Activated T-helper 1 cell treated with anti-CD3 and anti-CD28 coated beads, Interleukin-12 subunit alpha, Interleukin-12 subunit beta, Interleukin-2, Interleukin-4 antibody, amounts not matched to agents 30 ng/mL and 10 ng/mL and 1 ng/mL, durations not matched to agents 14 hours and 24 hours and 36 hours (primary cell): ENCODE results near the gene ELP6. TPM values are rescaled to one million over a fixed set of nuclear protein-coding genes. Genes with fewer than 3 reads are reported as not detected.
"Not testable (repeated sequence)": the region's sequence is repeated elsewhere in the genome, so short reads cannot be mapped to it uniquely, and the experiment has no call there.

ENCODE experiments used
- DNase-seq: peaks from one replicate; pipeline ENCODE4 v3.0.0; 2021; ENCODE audit warnings: low spot score
- H3K27ac Mint-ChIP-seq: one replicate; pipeline ENCODE4 v1.8.0; 2021; ENCODE audit warnings: mild to moderate bottlenecking, mixed read lengths
- H3K27me3 Mint-ChIP-seq: one replicate; pipeline ENCODE4 v1.8.0; 2022; ENCODE audit warnings: mild to moderate bottlenecking, moderate library complexity, mixed read lengths; ENCODE audit not compliant: insufficient read depth
- H3K36me3 Mint-ChIP-seq: one replicate; pipeline ENCODE4 v1.8.0; 2021; ENCODE audit warnings: low read depth, mixed read lengths
- H3K4me1 Mint-ChIP-seq: one replicate; pipeline ENCODE4 v1.8.0; 2021; ENCODE audit warnings: low read depth, mixed read lengths
- H3K4me3 Mint-ChIP-seq: one replicate; pipeline ENCODE4 v1.8.0; 2021; ENCODE audit warnings: mild to moderate bottlenecking, moderate library complexity, mixed read lengths
- H3K9me3 Mint-ChIP-seq: one replicate; pipeline ENCODE4 v1.8.0; 2021; ENCODE audit warnings: mixed read lengths
- intact Hi-C: fragments of 100-400 bp; cut with micrococcal nuclease; formaldehyde crosslinking; loops from one replicate; pipeline ENCODE4 v1.15.1; 2024
- total RNA-seq: library from RNA; stranded (reverse); gene quantifications from 2 replicates; pipeline ENCODE4 v1.2.3, GENCODE V29; 2022

The ELP6 gene
- total RNA-seq, 1 donor from 2014 or later = 44.7 TPM

GRCh38 chr3:47525617-47526016 lies 12.1 kb upstream of the ELP6 start:
- peaks cover 11% of the 10 kb centered on the region for H3K4me1 Mint-ChIP-seq
- no peaks in the 10 kb centered on the region for H3K27me3 Mint-ChIP-seq
- intact Hi-C loops = loop anchor here (10.0 kb wide), 2 partner anchors 109 to 149 kb away; no protein-coding TSS in a partner anchor
- no peaks in the 10 kb centered on the region for H3K36me3 Mint-ChIP-seq
- peaks cover 4% of the 10 kb centered on the region for H3K9me3 Mint-ChIP-seq
- DNase-seq = no peak
- H3K27ac Mint-ChIP-seq = no peak overlapping the region
- H3K4me3 Mint-ChIP-seq = no peak overlapping the region

GRCh38 chr3:47523310-47524073 lies 10.0 kb upstream of the ELP6 start:
- Mint-ChIP-seq H3K9me3 (peaks cover 4% of the 10 kb centered on the region), H3K4me3 (no peak overlapping the region), H3K27ac (no peak overlapping the region)

GRCh38 chr3:47522082-47522987 lies 8.8 kb upstream of the ELP6 start:
- H3K27ac Mint-ChIP-seq = peak overlapping the region; percentile 55
- intact Hi-C loops = loop anchor here (1.0 to 10.0 kb wide), 8 partner anchors 9 to 629 kb away; partner anchors contain the start of genes CSPG5, DHX30 and ELP6

More at GRCh38 chr3:47523310-47524073, 10.0 kb upstream of the ELP6 start:
- Mint-ChIP-seq H3K27me3 (no peaks in the 10 kb centered on the region), H3K36me3 (no peaks in the 10 kb centered on the region), H3K4me1 (peaks cover 11% of the 10 kb centered on the region)
- DNase-seq = no peak
- intact Hi-C loops = loop anchor here (2.0 to 10.0 kb wide), 3 partner anchors 55 to 151 kb away; partner anchors contain the start of gene CSPG5

GRCh38 chr3:47520756-47521155 lies 7.2 kb upstream of the ELP6 start:
- peaks cover 11% of the 10 kb centered on the region for H3K4me1 Mint-ChIP-seq
- intact Hi-C loops = loop anchor here (10.0 kb wide), 2 partner anchors 114 to 154 kb away; no protein-coding TSS in a partner anchor

More at GRCh38 chr3:47522082-47522987, 8.8 kb upstream of the ELP6 start:
- Mint-ChIP-seq H3K27me3 (no peaks in the 10 kb centered on the region), H3K36me3 (no peaks in the 10 kb centered on the region), H3K4me3 (no peak overlapping the region), H3K4me1 (peaks cover 11% of the 10 kb centered on the region), H3K9me3 (no peaks in the 10 kb centered on the region)
- peak; percentile 71 for DNase-seq

GRCh38 chr3:47517937-47518336 lies 4.4 kb upstream of the ELP6 start:
- Mint-ChIP-seq H3K36me3 (no peaks in the 10 kb centered on the region), H3K4me1 (peaks cover 9% of the 10 kb centered on the region), H3K9me3 (no peaks in the 10 kb centered on the region), H3K4me3 (no peak overlapping the region), H3K27ac (no peak overlapping the region), H3K27me3 (no peaks in the 10 kb centered on the region)
- intact Hi-C loops = no loop called here
- no peak for DNase-seq

More at GRCh38 chr3:47520756-47521155, 7.2 kb upstream of the ELP6 start:
- no peaks in the 10 kb centered on the region for H3K9me3 Mint-ChIP-seq
- no peaks in the 10 kb centered on the region for H3K36me3 Mint-ChIP-seq
- no peak for DNase-seq
- H3K27ac Mint-ChIP-seq = no peak overlapping the region
- H3K4me3 Mint-ChIP-seq = no peak overlapping the region
- H3K27me3 Mint-ChIP-seq = no peaks in the 10 kb centered on the region

GRCh38 chr3:47515864-47516319 lies 2.4 kb upstream of the ELP6 start:
- H3K4me3 Mint-ChIP-seq = peak overlapping the region; percentile 27
- H3K36me3 Mint-ChIP-seq = peaks cover 4% of the 10 kb centered on the region
- H3K27me3 Mint-ChIP-seq = no peaks in the 10 kb centered on the region
- H3K9me3 Mint-ChIP-seq = no peaks in the 10 kb centered on the region
- H3K27ac Mint-ChIP-seq = no peak overlapping the region
- H3K4me1 Mint-ChIP-seq = peaks cover 13% of the 10 kb centered on the region
- intact Hi-C loops = no loop called here
- no peak for DNase-seq

- no peaks in the 10 kb centered on the region for H3K27me3 Mint-ChIP-seq
- H3K4me1 Mint-ChIP-seq = peaks cover 18% of the 10 kb centered on the region
- intact Hi-C loops = no loop called here
- H3K4me3 Mint-ChIP-seq = peak overlapping the region; percentile 78
- DNase-seq = no peak
- peak overlapping the region; percentile 75 for H3K27ac Mint-ChIP-seq
- H3K36me3 Mint-ChIP-seq = peaks cover 8% of the 10 kb centered on the region
- H3K9me3 Mint-ChIP-seq = no peaks in the 10 kb centered on the region
Measured at GRCh38 chr3:47515100-47515499, 1.6 kb upstream of the ELP6 start.

- DNase-seq = no peak
- intact Hi-C loops = loop anchor here (1.0 to 5.0 kb wide), 10 partner anchors 10 to 728 kb away; partner anchors contain the start of genes CDC25A, DHX30, KIF9 and KLHL18
- H3K36me3 Mint-ChIP-seq = peaks cover 15% of the 10 kb centered on the region
- no peaks in the 10 kb centered on the region for H3K27me3 Mint-ChIP-seq
- H3K4me1 Mint-ChIP-seq = peaks cover 18% of the 10 kb centered on the region
- H3K4me3 Mint-ChIP-seq = peak overlapping the region; percentile 97
- peak overlapping the region; percentile 98 for H3K27ac Mint-ChIP-seq
- no peaks in the 10 kb centered on the region for H3K9me3 Mint-ChIP-seq
Measured at GRCh38 chr3:47512416-47513124, 942 bp downstream of the ELP6 start.

- H3K27ac Mint-ChIP-seq, H3K9me3 Mint-ChIP-seq, DNase-seq, H3K27me3 Mint-ChIP-seq, intact Hi-C loops, H3K4me1 Mint-ChIP-seq, H3K4me3 Mint-ChIP-seq: not testable (repeated sequence)
- H3K36me3 Mint-ChIP-seq = peaks cover 20% of the 10 kb centered on the region
Measured at GRCh38 chr3:47505267-47505666, 8.2 kb downstream of the ELP6 start.

- Mint-ChIP-seq H3K27ac (no peak overlapping the region), H3K9me3 (no peaks in the 10 kb centered on the region), H3K4me3 (no peak overlapping the region), H3K4me1 (no peaks in the 10 kb centered on the region), H3K27me3 (no peaks in the 10 kb centered on the region), H3K36me3 (peaks cover 21% of the 10 kb centered on the region)
- intact Hi-C loops = no loop called here
- no peak for DNase-seq
Measured at GRCh38 chr3:47504113-47504512, 9.4 kb downstream of the ELP6 start.

GRCh38 chr3:47503033-47503432 lies 10.5 kb downstream of the ELP6 start:
- Mint-ChIP-seq H3K4me1 (no peaks in the 10 kb centered on the region), H3K27ac (no peak overlapping the region), H3K9me3 (no peaks in the 10 kb centered on the region), H3K4me3 (no peak overlapping the region), H3K27me3 (no peaks in the 10 kb centered on the region), H3K36me3 (peaks cover 29% of the 10 kb centered on the region)
- intact Hi-C loops = no loop called here
- no peak for DNase-seq

- intact Hi-C loops = no loop called here
- H3K4me3 Mint-ChIP-seq = no peak overlapping the region
- no peak for DNase-seq
- H3K4me1 Mint-ChIP-seq = no peaks in the 10 kb centered on the region
- H3K27ac Mint-ChIP-seq = no peak overlapping the region
- no peaks in the 10 kb centered on the region for H3K9me3 Mint-ChIP-seq
- H3K36me3 Mint-ChIP-seq = peaks cover 33% of the 10 kb centered on the region
- no peaks in the 10 kb centered on the region for H3K27me3 Mint-ChIP-seq
Measured at GRCh38 chr3:47496892-47497291, 16.6 kb downstream of the ELP6 start.
